ENCODE data around the gene PCLAF. TPM values are rescaled to one million over a fixed set of nuclear protein-coding genes. Genes with fewer than 3 reads are reported as not detected.
A peak's percentile ranks its signal among the peaks of the same experiment; 100 is the strongest.

Gene PCLAF
- total and polyA plus RNA-seq, 2 donors (not counting 3 experiments of a cell fraction or from before 2014, with no cell fraction given), result 54.7 to 55.2 TPM

- TF ChIP-seq GATA2 (IDR thresholded peaks at IDR 0.05; ENCODE audit: insufficient read depth, insufficient read length, low read depth, low read length), result no peak
- TF ChIP-seq MAX (IDR thresholded peaks at IDR 0.05; ENCODE audit: insufficient read depth, insufficient read length), result no peak
- TF ChIP-seq MYC (IDR thresholded peaks at IDR 0.05; ENCODE audit: low read depth, low read length), result no peak
- TF ChIP-seq POLR2AphosphoS5 (IDR thresholded peaks at IDR 0.05; ENCODE audit: insufficient read depth, low read depth, low read length), result no peak
- no peak for TF ChIP-seq CTCF (IDR thresholded peaks at IDR 0.05; ENCODE audit: extremely low read depth in 1 of 2, insufficient read depth in 1 of 2, low read depth in 1 of 2, low read length in 2 of 2)
- TF ChIP-seq POLR2A (IDR thresholded peaks at IDR 0.05; ENCODE audit: low read depth, low read length), result no peak
- TF ChIP-seq EZH2 (IDR thresholded peaks at IDR 0.05; ENCODE audit: borderline replicate concordance, low read depth, low read length, severe bottlenecking), result no peak
- TF ChIP-seq JUN (IDR thresholded peaks at IDR 0.05; ENCODE audit: borderline replicate concordance, insufficient read depth, insufficient read length, low read depth), result no peak
- no peak for TF ChIP-seq FOS (IDR thresholded peaks at IDR 0.05; ENCODE audit: borderline replicate concordance, insufficient read depth, low read length)
- Histone ChIP-seq H3K27ac (ENCODE audit: insufficient read depth, low read depth, low read length) (peak overlapping the region; percentile 36), H3K27me3 (ENCODE audit: control insufficient read depth in 2 of 2, insufficient read depth in 2 of 2, low read length in 2 of 2) (no peaks in the 10 kb centered on the region), H3K79me2 (ENCODE audit: control insufficient read depth, insufficient read depth, low read length) (peaks cover 27% of the 10 kb centered on the region), H3K9me1 (replicated peaks; ENCODE audit: control insufficient read depth, extremely low read depth, insufficient read depth, low read length) (no peaks in the 10 kb centered on the region), H3K4me2 (ENCODE audit: insufficient read depth, low read length) (peak overlapping the region; percentile 64), H3K4me1 (ENCODE audit: control insufficient read depth, extremely low read depth, insufficient read depth, low read length) (peaks cover 16% of the 10 kb centered on the region), H3K9ac (replicated peaks; ENCODE audit: extremely low read depth, insufficient read depth, low read length) (peak overlapping the region; percentile 44), H4K20me1 (replicated peaks; ENCODE audit: control insufficient read depth, extremely low read depth, insufficient read depth, low read length) (no peaks in the 10 kb centered on the region), H3K9me3 (replicated peaks; ENCODE audit: control insufficient read depth, insufficient read depth, low read length) (no peaks in the 10 kb centered on the region), H2AFZ (ENCODE audit: low read depth, low read length) (peak overlapping the region; percentile 95), H3K4me3 (replicated peaks in 1 of 3; ENCODE audit: insufficient read depth in 1 of 3, low read depth in 1 of 3, low read length in 3 of 3) (peak overlapping the region in 2 of 3 experiments; percentile 89 to 94), H3K36me3 (ENCODE audit: control insufficient read depth in 2 of 2, extremely low read depth in 1 of 2, insufficient read depth in 2 of 2, low read length in 2 of 2) (no peaks in the 10 kb centered on the region)
- ChIA-PET POLR2A (interaction anchor here (0.6 kb wide), 1 partner anchor 162 kb away, joined by 3 read pairs; no protein-coding TSS in a partner anchor), CTCF (interaction anchor here (1.0 to 1.8 kb wide), 10 partner anchors 12 to 193 kb away, joined by 3 to 44 read pairs (median 5); partner anchors contain the start of gene PPIB)
- intact Hi-C loops (cut with micrococcal nuclease) (loop anchor here (1.0 to 5.0 kb wide), 6 partner anchors 31 to 259 kb away; partner anchors contain the start of genes PPIB, SNX1 and TRIP4), dilution Hi-C loops (cut with MboI; ENCODE audit: extremely low pct_ligation_motif_present, low sequenced_read_pairs) (no loop called here)
- DNase-seq (ENCODE audit: low read depth, low spot score) (no peak), FAIRE-seq (peak; percentile 69)
- no TSS peak for BruUV-seq (replicated peaks)
Measured at GRCh38 chr15:64356710-64357040, 24.6 kb downstream of the PCLAF start.

Measured in endothelial cell of umbilical vein (primary cell).